ENCODE data around the gene SIRPB1.
"Not testable (repeated sequence)": the region's sequence is repeated elsewhere in the genome, so short reads cannot be mapped to it uniquely, and the experiment has no call there.

SIRPB1 gene

GRCh38 chr20:1619861-1620444 lies at the start of gene SIRPB1:
Gene SIRPB1 (minus strand): TSS chr20:1620009. CDS start chr20:1619944, 65 bp downstream.
- no peak for DNase-seq (ENCODE audit: low read depth)

GRCh38 chr20:1669304-1669703 lies 49.5 kb upstream of the SIRPB1 start:
- DNase-seq (ENCODE audit: low read depth) = peak; percentile 9

- no peak for DNase-seq (ENCODE audit: low read depth)
These were observed 47.8 kb upstream of the SIRPB1 start for GRCh38 chr20:1667502-1668085.

- no peak for DNase-seq (ENCODE audit: low read depth)
These were observed 47.0 kb upstream of the SIRPB1 start for GRCh38 chr20:1666802-1667201.

GRCh38 chr20:1665345-1665744 lies 45.5 kb upstream of the SIRPB1 start:
- no peak for DNase-seq (ENCODE audit: low read depth)

GRCh38 chr20:1664911-1665310 lies 45.1 kb upstream of the SIRPB1 start:
- DNase-seq (ENCODE audit: low read depth) = no peak

- peak; percentile 11 for DNase-seq (ENCODE audit: low read depth)
These were observed 44.1 kb upstream of the SIRPB1 start for GRCh38 chr20:1663917-1664316.

GRCh38 chr20:1661542-1662299 lies 41.9 kb upstream of the SIRPB1 start:
- no peak for DNase-seq (ENCODE audit: low read depth)

GRCh38 chr20:1660246-1660645 lies 40.4 kb upstream of the SIRPB1 start:
- no peak for DNase-seq (ENCODE audit: low read depth)

- no peak for DNase-seq (ENCODE audit: low read depth)
These were observed 37.9 kb upstream of the SIRPB1 start, which contains the start of gene SIRPG for GRCh38 chr20:1657556-1658334. Gene SIRPG (minus strand): TSS chr20:1657779. CDS start chr20:1657714, 65 bp downstream.

GRCh38 chr20:1656844-1657243 lies 37.0 kb upstream of the SIRPB1 start:
- DNase-seq (ENCODE audit: low read depth) = no peak

- DNase-seq (ENCODE audit: low read depth) = no peak
These were observed 35.2 kb upstream of the SIRPB1 start for GRCh38 chr20:1654996-1655395.

- DNase-seq (ENCODE audit: low read depth) = no peak
These were observed 33.2 kb upstream of the SIRPB1 start for GRCh38 chr20:1652960-1653359.

GRCh38 chr20:1652104-1652503 lies 32.3 kb upstream of the SIRPB1 start:
- no peak for DNase-seq (ENCODE audit: low read depth)

GRCh38 chr20:1651268-1652058 lies 31.7 kb upstream of the SIRPB1 start:
- DNase-seq (ENCODE audit: low read depth) = no peak

GRCh38 chr20:1648101-1648500 lies 28.3 kb upstream of the SIRPB1 start:
- DNase-seq (ENCODE audit: low read depth) = no peak

GRCh38 chr20:1646975-1647431 lies 27.2 kb upstream of the SIRPB1 start:
- DNase-seq (ENCODE audit: low read depth) = no peak

GRCh38 chr20:1644101-1644962 lies 24.5 kb upstream of the SIRPB1 start:
- DNase-seq (ENCODE audit: low read depth) = no peak

- DNase-seq (ENCODE audit: low read depth) = not testable (repeated sequence)
These were observed 18.8 kb upstream of the SIRPB1 start for GRCh38 chr20:1638643-1639042.

GRCh38 chr20:1637755-1638154 lies 17.9 kb upstream of the SIRPB1 start:
- DNase-seq (ENCODE audit: low read depth) = no peak

GRCh38 chr20:1637226-1637625 lies 17.4 kb upstream of the SIRPB1 start:
- no peak for DNase-seq (ENCODE audit: low read depth)

Data from iris pigment epithelial cell (primary cell).